GM19193 (cell line): ENCODE results near the gene SLCO4C1.

Source experiments
- POLR2A ChIP-seq: IDR thresholded peaks from 4 replicates; pipeline ENCODE4 v1.6.1; 2011; ENCODE audit not compliant: insufficient read depth, insufficient read length; ENCODE audit errors: extremely low read depth

Gene SLCO4C1

GRCh38 chr5:102286476-102286875, 9.6 kb downstream of the SLCO4C1 start:
- TF ChIP-seq POLR2A = no peak

GRCh38 chr5:102283102-102283797, 12.8 kb downstream of the SLCO4C1 start:
- no peak for TF ChIP-seq POLR2A

- TF ChIP-seq POLR2A = no peak
Measured at GRCh38 chr5:102279711-102280110, 16.4 kb downstream of the SLCO4C1 start.

GRCh38 chr5:102278231-102278630, 17.9 kb downstream of the SLCO4C1 start:
- TF ChIP-seq POLR2A = no peak

GRCh38 chr5:102277144-102277543, 18.9 kb downstream of the SLCO4C1 start:
- no peak for TF ChIP-seq POLR2A

GRCh38 chr5:102271759-102272158, 24.3 kb downstream of the SLCO4C1 start:
- no peak for TF ChIP-seq POLR2A

GRCh38 chr5:102270036-102270435, 26.0 kb downstream of the SLCO4C1 start:
- TF ChIP-seq POLR2A = no peak

GRCh38 chr5:102262688-102263087, 33.4 kb downstream of the SLCO4C1 start:
- no peak for TF ChIP-seq POLR2A

GRCh38 chr5:102249381-102249780, 46.7 kb downstream of the SLCO4C1 start:
- no peak for TF ChIP-seq POLR2A

GRCh38 chr5:102243213-102243612, 52.9 kb downstream of the SLCO4C1 start:
- no peak for TF ChIP-seq POLR2A

GRCh38 chr5:102241809-102242421, 54.2 kb downstream of the SLCO4C1 start:
- no peak for TF ChIP-seq POLR2A

- TF ChIP-seq POLR2A = no peak
Measured at GRCh38 chr5:102231693-102232619, 64.1 kb downstream of the SLCO4C1 start.

GRCh38 chr5:102229685-102230084, 66.4 kb downstream of the SLCO4C1 start:
- no peak for TF ChIP-seq POLR2A

GRCh38 chr5:102226321-102226720, 69.8 kb downstream of the SLCO4C1 start:
- TF ChIP-seq POLR2A = no peak
